DMS53 (cell line): ENCODE measurements around the gene STOX1.
"Not testable (repeated sequence)": the region's sequence is repeated elsewhere in the genome, so short reads cannot be mapped to it uniquely, and the experiment has no call there.

Source experiments
- DNase-seq: peaks from one replicate; lab custom pipeline; 2025; lab: John Stamatoyannopoulos, UW

The STOX1 gene, protein sequence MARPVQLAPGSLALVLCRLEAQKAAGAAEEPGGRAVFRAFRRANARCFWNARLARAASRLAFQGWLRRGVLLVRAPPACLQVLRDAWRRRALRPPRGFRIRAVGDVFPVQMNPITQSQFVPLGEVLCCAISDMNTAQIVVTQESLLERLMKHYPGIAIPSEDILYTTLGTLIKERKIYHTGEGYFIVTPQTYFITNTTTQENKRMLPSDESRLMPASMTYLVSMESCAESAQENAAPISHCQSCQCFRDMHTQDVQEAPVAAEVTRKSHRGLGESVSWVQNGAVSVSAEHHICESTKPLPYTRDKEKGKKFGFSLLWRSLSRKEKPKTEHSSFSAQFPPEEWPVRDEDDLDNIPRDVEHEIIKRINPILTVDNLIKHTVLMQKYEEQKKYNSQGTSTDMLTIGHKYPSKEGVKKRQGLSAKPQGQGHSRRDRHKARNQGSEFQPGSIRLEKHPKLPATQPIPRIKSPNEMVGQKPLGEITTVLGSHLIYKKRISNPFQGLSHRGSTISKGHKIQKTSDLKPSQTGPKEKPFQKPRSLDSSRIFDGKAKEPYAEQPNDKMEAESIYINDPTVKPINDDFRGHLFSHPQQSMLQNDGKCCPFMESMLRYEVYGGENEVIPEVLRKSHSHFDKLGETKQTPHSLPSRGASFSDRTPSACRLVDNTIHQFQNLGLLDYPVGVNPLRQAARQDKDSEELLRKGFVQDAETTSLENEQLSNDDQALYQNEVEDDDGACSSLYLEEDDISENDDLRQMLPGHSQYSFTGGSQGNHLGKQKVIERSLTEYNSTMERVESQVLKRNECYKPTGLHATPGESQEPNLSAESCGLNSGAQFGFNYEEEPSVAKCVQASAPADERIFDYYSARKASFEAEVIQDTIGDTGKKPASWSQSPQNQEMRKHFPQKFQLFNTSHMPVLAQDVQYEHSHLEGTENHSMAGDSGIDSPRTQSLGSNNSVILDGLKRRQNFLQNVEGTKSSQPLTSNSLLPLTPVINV

DNA sequence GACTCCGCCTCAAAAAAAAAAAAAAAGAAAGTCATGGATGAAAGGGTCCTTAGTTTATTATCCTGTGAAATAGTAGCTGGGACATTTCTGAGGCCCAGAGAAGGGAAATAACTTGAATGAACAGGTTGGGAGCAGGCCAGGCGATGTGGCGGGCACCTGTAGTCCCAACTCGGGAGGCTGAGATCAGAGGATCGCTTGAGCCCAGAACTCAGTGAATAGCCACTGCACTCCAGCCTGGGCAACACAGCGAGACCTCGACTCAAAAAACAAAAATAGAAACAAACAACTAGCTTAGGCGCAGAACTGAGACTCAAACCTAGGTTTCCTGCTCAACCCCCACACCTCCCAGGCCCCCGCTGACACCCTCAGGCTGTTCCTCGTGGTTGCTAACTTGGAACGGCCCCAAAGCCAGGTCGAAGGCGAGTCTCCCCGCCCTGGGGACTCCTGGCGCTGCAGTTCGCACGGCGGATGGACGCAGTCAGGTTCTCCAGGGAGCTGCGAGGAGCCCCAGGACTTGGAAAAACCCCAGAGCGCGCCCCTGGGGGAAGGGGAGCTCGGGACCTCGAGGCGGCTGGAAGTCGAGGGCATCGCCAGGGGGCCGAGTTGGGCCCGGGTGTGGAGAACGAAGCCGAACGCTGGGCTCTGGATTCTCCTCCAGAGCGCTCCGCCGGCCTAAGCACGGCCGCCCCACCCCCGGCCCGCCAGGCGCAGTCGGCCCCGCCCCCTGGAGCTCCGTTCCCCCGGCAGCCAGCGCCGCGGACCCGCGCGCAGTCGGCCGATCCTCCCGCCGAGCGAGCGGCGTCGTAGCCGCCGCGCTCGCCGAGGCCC lies at the start of gene STOX1:
TSS of gene STOX1 (plus strand) at position 768 of the 828 bp plus-strand sequence. CDS start 93 bp downstream, outside the sequence.
- peak; percentile 90 for DNase-seq

DNA sequence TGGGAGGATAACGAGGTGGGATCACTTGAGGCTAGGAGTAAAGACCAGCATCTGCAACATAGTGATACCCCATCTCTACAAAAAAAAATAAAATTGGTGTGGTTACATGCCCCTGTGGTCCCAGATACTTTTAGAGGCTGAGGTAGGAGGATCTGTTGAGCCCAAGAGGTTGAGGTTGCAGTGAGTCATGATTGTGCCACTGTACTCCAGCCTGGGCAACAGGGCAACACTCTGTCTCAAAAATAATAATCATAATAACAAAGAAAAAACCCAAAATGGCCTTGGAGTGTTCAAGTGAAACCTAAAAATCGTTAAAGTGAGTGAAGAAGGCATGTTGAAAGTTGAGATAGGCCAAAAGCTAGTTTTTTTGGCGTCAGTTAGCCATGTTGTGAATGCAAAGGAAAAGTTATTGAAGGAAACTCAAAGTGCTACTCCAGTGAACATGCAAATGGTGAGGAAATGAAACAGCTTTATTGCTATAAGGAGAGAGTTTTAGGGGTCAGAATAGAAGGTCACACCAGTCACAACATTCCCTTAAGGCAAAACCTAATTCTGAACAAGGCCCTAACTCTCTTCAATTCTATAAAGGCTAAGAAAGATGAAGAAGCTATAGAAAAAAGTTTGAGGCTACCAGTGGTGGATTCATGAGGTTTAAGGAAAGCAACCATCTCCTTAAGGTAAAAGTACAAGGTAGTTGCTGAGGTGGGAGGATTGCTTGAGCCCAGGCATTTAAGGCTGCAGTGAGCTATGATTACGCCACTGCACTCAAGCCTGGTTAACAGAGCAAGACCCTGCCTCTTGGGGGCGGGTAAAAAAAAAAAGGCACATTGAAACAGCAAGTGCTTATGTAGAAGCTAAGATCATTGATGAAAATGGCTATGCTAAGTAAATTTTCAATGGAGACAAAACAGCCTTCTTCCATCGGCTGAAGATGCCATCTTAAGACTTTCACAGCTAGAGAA lies 45.4 kb upstream of the STOX1 start:
- no peak for DNase-seq

GRCh38 chr10:68784476-68784875 lies 42.9 kb upstream of the STOX1 start:
- DNase-seq = no peak

GRCh38 chr10:68787813-68788212 lies 39.5 kb upstream of the STOX1 start:
- no peak for DNase-seq

GRCh38 chr10:68790476-68790875 lies 36.9 kb upstream of the STOX1 start:
- no peak for DNase-seq

- DNase-seq = peak; percentile 39
These were observed 35.2 kb upstream of the STOX1 start for GRCh38 chr10:68792115-68792514.

- DNase-seq = no peak
These were observed 31.3 kb upstream of the STOX1 start for GRCh38 chr10:68795886-68796532.

DNA sequence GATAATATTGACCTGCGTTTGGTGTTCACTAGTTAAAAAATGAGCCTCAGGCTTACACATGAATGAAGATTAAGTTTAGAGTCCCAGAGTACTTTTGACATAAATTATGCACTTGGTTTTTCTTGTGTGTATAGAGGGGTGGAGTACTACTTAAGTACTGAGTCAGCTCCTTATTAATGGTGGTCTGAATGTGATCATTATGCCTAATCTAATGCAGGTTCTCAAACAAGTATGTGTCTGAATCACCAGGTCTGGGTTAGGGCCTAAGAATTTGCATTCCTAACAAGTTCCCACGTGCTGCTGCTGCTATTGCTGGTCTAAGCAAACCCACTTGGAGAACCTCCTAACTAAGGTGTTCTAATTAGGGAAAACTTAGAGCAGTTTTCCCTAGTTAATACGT lies 30.7 kb upstream of the STOX1 start:
- DNase-seq = no peak

DNA sequence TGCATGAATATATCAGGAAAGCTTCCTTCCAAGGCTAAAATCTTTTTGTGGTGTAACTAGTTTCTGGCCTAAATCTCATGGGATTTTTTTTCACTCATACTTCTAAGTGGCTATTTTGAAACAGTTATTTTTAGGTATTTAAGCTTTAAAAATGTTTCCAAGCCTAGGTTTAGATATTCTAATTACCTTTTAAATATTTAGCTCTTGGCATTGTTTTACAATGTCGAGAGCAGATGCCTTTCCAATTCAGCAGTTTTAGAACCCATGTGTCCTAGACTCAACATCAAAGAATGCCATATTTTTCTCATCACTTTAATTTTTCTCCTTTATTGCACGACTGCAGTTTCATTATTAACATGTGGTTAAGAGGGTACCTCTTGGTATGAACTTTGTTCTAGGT lies 27.1 kb upstream of the STOX1 start:
- DNase-seq = no peak

GRCh38 chr10:68804692-68805091 lies 22.6 kb upstream of the STOX1 start:
- no peak for DNase-seq

DNA sequence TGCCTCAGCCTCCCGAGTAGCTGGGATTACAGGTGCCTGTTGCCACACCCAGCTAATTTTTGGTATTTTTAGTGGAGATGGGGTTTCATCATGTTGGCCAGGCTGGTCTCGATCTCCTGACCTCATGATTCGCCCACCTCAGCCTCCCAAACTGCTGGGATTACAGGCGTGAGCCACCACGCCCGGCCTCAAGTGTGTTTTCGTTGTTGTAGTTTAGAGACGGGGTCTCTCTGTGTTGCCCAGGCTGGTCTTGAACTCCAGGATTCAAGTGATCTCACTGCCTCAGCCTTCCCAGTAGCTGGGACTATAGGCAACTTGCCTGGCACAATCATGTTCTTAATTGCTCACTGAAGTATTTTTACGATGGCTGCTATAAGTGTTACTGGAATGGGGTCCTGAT lies 16.5 kb upstream of the STOX1 start:
- DNase-seq = not testable (repeated sequence)

DNA sequence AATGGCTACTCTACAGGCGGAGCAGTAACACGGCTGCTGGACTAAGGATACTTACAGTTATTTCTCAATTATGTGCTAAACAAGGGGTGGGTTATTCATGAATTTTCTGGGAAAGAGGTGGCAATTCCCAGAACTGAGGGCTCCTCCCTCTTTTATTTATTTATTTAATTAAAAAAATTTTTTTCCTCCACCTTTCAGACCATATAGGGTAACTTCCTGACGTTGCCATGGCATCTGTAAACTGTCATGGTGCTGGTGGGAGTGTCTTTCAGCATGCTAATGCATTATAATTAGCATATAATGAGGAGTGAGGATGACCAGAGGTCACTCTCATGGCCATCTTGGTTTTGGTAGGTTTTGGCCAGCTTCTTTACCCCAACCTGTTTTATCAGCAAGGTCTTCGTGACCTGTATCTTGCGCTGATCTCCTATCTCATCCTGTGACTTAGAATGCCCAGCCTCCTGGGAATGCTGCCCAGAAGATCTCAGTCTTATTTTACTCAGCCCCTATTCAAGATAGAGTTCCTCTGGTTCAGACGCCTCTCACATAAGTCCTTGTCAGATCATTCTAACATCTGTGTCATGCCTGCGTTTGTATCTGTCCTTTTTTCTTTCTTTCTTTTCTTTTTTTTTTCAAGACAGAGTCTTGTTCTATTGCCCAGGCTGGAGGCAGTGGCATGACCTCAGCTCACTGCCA lies 15.9 kb upstream of the STOX1 start:
- no peak for DNase-seq

DNA sequence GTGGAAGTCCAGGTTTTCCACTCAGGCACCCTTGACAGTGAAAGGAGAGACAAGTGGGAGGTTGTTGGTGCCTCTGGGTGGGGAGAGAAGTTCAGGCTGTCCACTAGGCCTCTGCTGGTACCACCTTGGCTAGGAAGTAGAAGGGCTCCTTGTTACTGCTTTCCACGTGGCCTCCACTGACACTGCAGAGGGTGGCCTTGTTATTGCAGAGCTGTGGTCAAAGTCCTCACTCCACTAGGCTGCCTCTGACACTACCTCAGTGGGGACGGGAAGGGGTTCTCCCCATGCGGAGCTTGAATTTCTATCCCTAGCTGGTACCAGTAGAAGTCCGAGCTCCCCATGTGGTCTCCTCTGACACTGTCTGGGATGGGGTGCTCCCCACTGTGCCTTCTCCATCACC lies 14.9 kb upstream of the STOX1 start:
- DNase-seq = no peak

DNA sequence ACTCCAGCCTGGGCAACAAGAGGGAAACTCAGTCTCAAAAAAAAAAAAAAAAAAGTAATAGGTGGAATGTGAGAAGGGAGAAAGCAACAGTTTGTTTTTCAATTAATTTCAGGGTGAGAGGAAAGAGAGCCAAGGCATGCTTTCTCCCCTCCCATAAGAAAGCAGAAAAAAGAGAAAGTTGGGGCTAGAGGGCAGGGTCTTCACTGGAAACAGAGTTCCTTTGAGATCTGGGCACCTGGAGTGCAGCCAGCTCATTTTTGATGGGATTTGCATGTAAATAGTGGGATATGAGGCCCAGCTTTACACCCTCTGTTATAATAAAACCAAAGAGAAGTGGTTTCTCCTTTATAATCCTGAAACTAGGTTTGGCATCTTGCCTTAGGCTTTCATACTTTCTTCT lies 13.8 kb upstream of the STOX1 start:
- no peak for DNase-seq

DNA sequence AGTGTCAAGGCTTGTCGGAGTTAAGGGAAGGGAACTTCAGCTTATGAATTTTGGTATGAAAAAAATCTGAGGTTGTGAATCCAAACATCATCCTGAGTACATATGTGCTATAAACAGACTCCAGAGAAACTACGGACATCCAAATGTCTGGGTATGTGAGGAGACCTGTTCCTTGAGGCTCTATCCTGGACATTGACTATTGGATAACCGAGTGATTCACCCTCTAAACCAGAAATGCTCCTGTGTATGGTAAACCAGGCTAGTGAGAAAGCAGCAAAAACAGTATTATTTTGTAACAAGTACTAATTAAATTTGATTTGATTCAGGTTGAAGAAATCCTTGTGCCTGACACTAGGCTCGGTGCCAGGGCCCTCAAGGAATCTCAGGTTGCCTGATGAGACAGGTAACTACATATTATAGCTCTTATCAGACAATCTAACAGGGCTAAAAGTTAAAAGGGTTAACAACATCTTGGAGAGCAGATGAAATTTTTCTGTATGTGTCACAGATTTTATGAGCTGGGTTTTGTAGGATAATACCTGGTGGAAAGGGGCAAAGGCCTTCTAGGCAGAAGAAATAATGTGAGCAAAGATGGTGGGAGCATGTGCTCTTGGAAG lies 10.4 kb upstream of the STOX1 start:
- no peak for DNase-seq

GRCh38 chr10:68820359-68820758 lies 7.0 kb upstream of the STOX1 start:
- DNase-seq = not testable (repeated sequence)

DNA sequence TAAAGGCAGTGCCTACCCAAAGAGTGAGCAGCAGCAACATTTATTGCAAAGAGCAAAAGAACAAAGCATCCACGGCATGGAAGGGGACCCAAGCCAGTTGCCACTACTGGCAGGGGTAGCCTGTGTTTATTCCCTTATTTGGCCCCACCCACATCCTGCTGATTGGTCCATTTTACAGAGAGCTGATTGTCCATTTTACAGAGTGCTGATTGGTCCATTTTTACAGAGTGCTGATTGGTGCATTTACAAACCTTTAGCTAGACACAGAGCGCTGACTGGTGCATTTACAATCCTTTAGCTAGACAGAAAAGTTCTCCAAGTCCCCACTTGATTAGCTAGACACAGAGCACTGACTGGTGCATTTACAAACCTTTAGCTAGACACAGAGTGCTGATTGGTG lies 4.7 kb upstream of the STOX1 start:
- DNase-seq = not testable (repeated sequence)

- not testable (repeated sequence) for DNase-seq
These were observed 245 bp downstream of the STOX1 start for GRCh38 chr10:68827592-68827959.

GRCh38 chr10:68828083-68828601 lies 811 bp downstream of the STOX1 start:
- DNase-seq = peak; percentile 51
